GM19035 (cell line): ENCODE measurements around the gene C20orf202.

Experiments used
- ATAC-seq: cut with Tn5 transposase; IDR thresholded peaks from one replicate; pipeline ENCODE4 v1.9.1; 2021; ENCODE audit not compliant: unreplicated experiment

C20orf202 gene

GRCh38 chr20:1184260-1184637 lies 19.0 kb upstream of the C20orf202 start:
- ATAC-seq, result no peak

- ATAC-seq, result no peak
These were observed 18.5 kb upstream of the C20orf202 start, which contains the start of gene TMEM74B for GRCh38 chr20:1184638-1185315. TMEM74B (minus strand) TSS chr20:1184981; CDS start chr20:1183801, 1,180 bp downstream.

- ATAC-seq, result no peak
These were observed 17.9 kb upstream of the C20orf202 start for GRCh38 chr20:1185316-1185741.

- ATAC-seq, result no peak
These were observed 17.4 kb upstream of the C20orf202 start for GRCh38 chr20:1185790-1186334.

- ATAC-seq, result no peak
These were observed 16.8 kb upstream of the C20orf202 start for GRCh38 chr20:1186367-1186991.

- no peak for ATAC-seq
These were observed 15.6 kb upstream of the C20orf202 start for GRCh38 chr20:1187605-1188171.

GRCh38 chr20:1188347-1188746 lies 14.9 kb upstream of the C20orf202 start:
- ATAC-seq, result no peak

GRCh38 chr20:1189827-1190226 lies 13.4 kb upstream of the C20orf202 start:
- ATAC-seq, result no peak

GRCh38 chr20:1190847-1191246 lies 12.4 kb upstream of the C20orf202 start:
- ATAC-seq, result no peak

GRCh38 chr20:1191299-1191698 lies 12.0 kb upstream of the C20orf202 start:
- ATAC-seq, result no peak

GRCh38 chr20:1195226-1195625 lies 8.0 kb upstream of the C20orf202 start:
- no peak for ATAC-seq

- no peak for ATAC-seq
These were observed 6.6 kb upstream of the C20orf202 start for GRCh38 chr20:1196634-1197033.

GRCh38 chr20:1197801-1198200 lies 5.5 kb upstream of the C20orf202 start:
- no peak for ATAC-seq

- no peak for ATAC-seq
These were observed 4.5 kb upstream of the C20orf202 start for GRCh38 chr20:1198751-1199150.

GRCh38 chr20:1199212-1199873 lies 3.9 kb upstream of the C20orf202 start:
- no peak for ATAC-seq

- ATAC-seq, result no peak
These were observed 3.3 kb upstream of the C20orf202 start for GRCh38 chr20:1199964-1200363.

GRCh38 chr20:1203630-1204029 lies 376 bp downstream of the C20orf202 start:
- no peak for ATAC-seq

GRCh38 chr20:1204113-1204512 lies 859 bp downstream of the C20orf202 start:
- ATAC-seq, result no peak

GRCh38 chr20:1204576-1204975 lies 1.3 kb downstream of the C20orf202 start:
- ATAC-seq, result no peak

- no peak for ATAC-seq
These were observed 2.5 kb downstream of the C20orf202 start for GRCh38 chr20:1205802-1206201.

GRCh38 chr20:1206366-1207148 lies 3.3 kb downstream of the C20orf202 start:
- no peak for ATAC-seq
